Gastrocnemius medialis (tissue), 4 donors: Measurements from ENCODE around the gene HACL1. TPM values are rescaled to one million over a fixed set of nuclear protein-coding genes. Genes with fewer than 3 reads are reported as not detected.

Source experiments
- ATAC-seq, 2 donors: fragments of 150-250 bp; one replicate each; pipeline ENCODE4 v1.9.1; 2016
- DNase-seq, 2 donors: peaks; one replicate each; pipeline ENCODE4 v3.0.0-alpha.2; 2019
- H3K27ac ChIP-seq, 4 donors: fragments of 200-600 bp; sonication (generic); 1 replicate in 1 of 4; 2 replicates in 3 of 4; pipeline ENCODE4 v1.5.1; 2016 to 2018; ENCODE audit warnings: mild to moderate bottlenecking in 2 of 4, moderate library complexity in 1 of 4
- H3K27me3 ChIP-seq, 3 donors: fragments of 200-600 bp; sonication (generic) in 2 of 3; 1 replicate in 1 of 3; 2 replicates in 2 of 3; pipeline versions ENCODE4 v1.5.1 to v1.6.0; 2016 to 2019; ENCODE audit warnings: mild to moderate bottlenecking in 1 of 3, moderate library complexity in 1 of 3
- H3K36me3 ChIP-seq, 2 donors: fragments of 200-600 bp; sonication (generic) in 1 of 2; one replicate each; pipeline ENCODE4 v1.5.1; 2017 to 2018
- H3K4me1 ChIP-seq, 2 donors: fragments of 200-600 bp; sonication (generic) in 1 of 2; one replicate each; pipeline ENCODE4 v1.5.1; 2016 to 2017; ENCODE audit warnings: mild to moderate bottlenecking in 2 of 2
- H3K4me3 ChIP-seq, 4 donors: fragments of 200-600 bp; sonication (generic) in 3 of 4; 1 replicate in 1 of 4; 2 replicates in 3 of 4; pipeline ENCODE4 v1.5.1; 2016 to 2019; ENCODE audit warnings: mild to moderate bottlenecking in 2 of 4
- H3K9me3 ChIP-seq, 3 donors: fragments of 200-600 bp; sonication (generic) in 2 of 3; 1 replicate in 1 of 3; 2 replicates in 2 of 3; pipeline ENCODE4 v1.5.1; 2016 to 2019
- POLR2A ChIP-seq, 2 donors: fragments of 450-650 bp; IDR thresholded peaks; one replicate each; pipeline ENCODE4 v1.6.1; 2017; ENCODE audit warnings: antibody characterized with exemption in 2 of 2, mild to moderate bottlenecking in 2 of 2, moderate library complexity in 2 of 2
- in situ Hi-C, 4 donors: fragments of 200-750 bp; cut with MboI; loops; one replicate each; pipeline versions ENCODE4 v1.15.0 to v1.8.0; 2017; ENCODE audit warnings: low sequenced_read_pairs in 4 of 4
- intact Hi-C: fragments of 100-400 bp; cut with DNase I; formaldehyde crosslinking; loops from one replicate; pipeline ENCODE4 v1.15.1; 2023; ENCODE audit warnings: low total_unique reads
- total RNA-seq, 4 donors: library from RNA; depleted of rRNA; stranded (reverse); fragments of >200 nt; gene quantifications; one replicate each; pipeline versions ENCODE4 v1.1.0 to v1.2.3, GENCODE V29; 2016
- TF ChIP-seq, protein P1 (sequence below), 5 experiments: fragments of 450-650 bp in 3 of 5; fragments of 200-600 bp in 2 of 5; sonication (generic) in 2 of 5; IDR thresholded peaks in 4 of 5; conservative IDR thresholded peaks in 1 of 5; 1 replicate in 4 of 5; 2 replicates in 1 of 5; pipeline ENCODE4 v1.5.1; 2016 to 2019; ENCODE audit warnings: antibody characterized with exemption in 5 of 5, mild to moderate bottlenecking in 3 of 5, moderate library complexity in 3 of 5

HACL1 gene
- total RNA-seq, 4 donors from 2014 or later, result 23.5 to 27.1 (median 24.5) TPM

DNA sequence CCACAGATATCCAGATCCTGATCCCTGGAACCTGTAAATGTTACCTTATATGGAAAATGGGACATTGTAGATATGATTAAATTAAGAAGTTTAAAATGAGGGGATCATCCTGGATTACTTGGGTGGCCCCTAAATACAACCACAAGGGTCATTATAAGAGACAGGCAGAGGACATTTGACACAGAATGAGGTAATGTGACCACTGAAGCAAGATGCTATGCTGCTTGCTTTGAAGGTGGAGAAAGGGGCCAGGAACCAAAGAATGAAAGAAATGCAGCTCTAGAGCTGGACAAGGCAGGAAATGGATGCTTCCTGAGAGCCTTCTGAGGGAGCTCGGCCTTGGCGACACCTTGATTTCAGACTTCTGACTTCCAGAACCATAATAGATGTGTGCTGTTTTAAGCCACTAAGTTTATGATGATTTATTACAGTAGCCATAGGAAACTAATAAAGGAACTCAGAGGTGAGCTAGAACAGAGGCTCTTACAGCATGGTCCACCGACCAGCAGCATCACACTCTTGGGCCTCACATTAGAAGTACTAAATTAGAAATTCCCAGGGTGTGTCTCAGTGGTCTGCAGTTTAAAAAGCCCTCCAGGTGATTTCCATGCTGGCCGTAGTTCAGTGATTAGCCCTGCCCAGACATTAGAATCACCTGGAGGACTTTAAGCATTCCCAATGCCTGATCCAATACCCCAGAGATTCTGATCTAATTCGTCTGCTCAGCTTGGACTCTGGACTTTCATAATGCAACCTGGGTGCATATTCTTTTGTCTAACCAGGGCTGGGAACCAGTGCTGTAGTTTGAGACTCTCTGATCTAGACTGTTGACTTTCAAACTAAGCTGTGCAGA lies 87.3 kb downstream of the HACL1 start:
- H3K27ac ChIP-seq, result peak overlapping the region in 3 of 4 donors; percentile 16 to 92 (median 57)
- DNase-seq (no peak), ATAC-seq (no peak)
- no peaks in the 10 kb centered on the region for H3K27me3 ChIP-seq
- H3K4me1 ChIP-seq, result peaks cover 23 to 42% of the 10 kb centered on the region in 2 donors
- no peaks in the 10 kb centered on the region for H3K9me3 ChIP-seq
- in situ Hi-C loops, result no loop called here
- no peak overlapping the region for H3K4me3 ChIP-seq
- TF ChIP-seq, protein P1, sequence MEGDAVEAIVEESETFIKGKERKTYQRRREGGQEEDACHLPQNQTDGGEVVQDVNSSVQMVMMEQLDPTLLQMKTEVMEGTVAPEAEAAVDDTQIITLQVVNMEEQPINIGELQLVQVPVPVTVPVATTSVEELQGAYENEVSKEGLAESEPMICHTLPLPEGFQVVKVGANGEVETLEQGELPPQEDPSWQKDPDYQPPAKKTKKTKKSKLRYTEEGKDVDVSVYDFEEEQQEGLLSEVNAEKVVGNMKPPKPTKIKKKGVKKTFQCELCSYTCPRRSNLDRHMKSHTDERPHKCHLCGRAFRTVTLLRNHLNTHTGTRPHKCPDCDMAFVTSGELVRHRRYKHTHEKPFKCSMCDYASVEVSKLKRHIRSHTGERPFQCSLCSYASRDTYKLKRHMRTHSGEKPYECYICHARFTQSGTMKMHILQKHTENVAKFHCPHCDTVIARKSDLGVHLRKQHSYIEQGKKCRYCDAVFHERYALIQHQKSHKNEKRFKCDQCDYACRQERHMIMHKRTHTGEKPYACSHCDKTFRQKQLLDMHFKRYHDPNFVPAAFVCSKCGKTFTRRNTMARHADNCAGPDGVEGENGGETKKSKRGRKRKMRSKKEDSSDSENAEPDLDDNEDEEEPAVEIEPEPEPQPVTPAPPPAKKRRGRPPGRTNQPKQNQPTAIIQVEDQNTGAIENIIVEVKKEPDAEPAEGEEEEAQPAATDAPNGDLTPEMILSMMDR (IDR thresholded peaks at IDR 0.05 in 4 of 5, conservative IDR thresholded peaks at IDR 0.05 in 1 of 5), result no peak
- TF ChIP-seq POLR2A (IDR thresholded peaks at IDR 0.05), result no peak
- no peaks in the 10 kb centered on the region for H3K36me3 ChIP-seq
- intact Hi-C loops, result no loop called here

DNA sequence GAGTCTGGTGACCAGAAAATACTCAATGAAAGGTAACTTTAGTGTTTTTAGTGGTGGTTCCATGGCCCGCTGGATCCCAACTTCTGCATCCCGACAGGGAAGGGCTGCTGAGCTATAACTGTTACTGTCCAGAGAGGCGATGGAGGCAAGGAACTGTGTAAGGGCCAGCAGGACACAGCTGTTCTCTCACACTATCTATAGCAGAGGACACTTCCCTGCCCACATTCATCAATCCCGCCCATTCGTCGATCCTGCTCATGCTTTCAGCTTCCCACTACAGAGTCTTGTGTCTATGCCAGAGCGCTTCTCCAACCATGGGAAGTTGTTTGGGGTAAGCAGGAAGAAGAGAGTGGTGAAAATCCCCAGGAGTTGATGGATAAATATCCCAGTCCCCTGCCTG lies 88.3 kb downstream of the HACL1 start:
- H3K27ac ChIP-seq, result peak overlapping the region; percentile 73 to 92 (median 76)
- H3K4me3 ChIP-seq, result no peak overlapping the region
- H3K4me1 ChIP-seq, result peaks cover 20 to 36% of the 10 kb centered on the region in 2 donors
- no peaks in the 10 kb centered on the region for H3K36me3 ChIP-seq
- no peaks in the 10 kb centered on the region for H3K9me3 ChIP-seq
- DNase-seq (no peak), ATAC-seq (no peak)
- in situ Hi-C loops (no loop called here), intact Hi-C loops (no loop called here)
- TF ChIP-seq, protein P1 (IDR thresholded peaks at IDR 0.05 in 4 of 5, conservative IDR thresholded peaks at IDR 0.05 in 1 of 5), result no peak
- TF ChIP-seq POLR2A (IDR thresholded peaks at IDR 0.05), result no peak
- no peaks in the 10 kb centered on the region for H3K27me3 ChIP-seq

DNA sequence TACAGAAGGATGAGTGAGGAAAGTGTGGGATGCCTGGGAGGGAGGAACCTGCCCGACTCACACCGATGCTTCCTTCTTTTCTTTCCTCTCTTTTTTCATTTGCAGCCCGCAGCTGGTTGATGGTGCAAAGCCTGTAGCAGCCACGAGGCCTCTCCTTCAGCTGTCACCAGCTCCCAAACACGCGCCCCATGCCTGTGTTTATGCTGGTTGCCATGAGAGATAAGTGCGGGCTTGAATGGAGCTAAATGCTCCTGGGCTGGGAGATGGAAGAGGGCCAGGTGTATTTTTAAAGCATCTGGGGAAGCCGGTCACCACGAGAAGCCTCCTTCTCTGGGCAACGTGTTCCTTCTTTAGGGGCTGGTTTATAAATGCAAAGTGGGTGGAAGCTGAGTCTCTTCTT lies 89.2 kb downstream of the HACL1 start:
- intact Hi-C loops, result no loop called here
- in situ Hi-C loops, result no loop called here
- H3K27me3 ChIP-seq, result no peaks in the 10 kb centered on the region
- peaks cover 17 to 36% of the 10 kb centered on the region in 2 donors for H3K4me1 ChIP-seq
- TF ChIP-seq POLR2A (IDR thresholded peaks at IDR 0.05), result no peak
- TF ChIP-seq, protein P1 (IDR thresholded peaks at IDR 0.05 in 4 of 5, conservative IDR thresholded peaks at IDR 0.05 in 1 of 5), result no peak
- no peaks in the 10 kb centered on the region for H3K36me3 ChIP-seq
- ATAC-seq, result peak; percentile 78 to 90
- peak overlapping the region; percentile 73 to 92 (median 76) for H3K27ac ChIP-seq
- peak; percentile 61 to 79 for DNase-seq
- H3K9me3 ChIP-seq, result no peaks in the 10 kb centered on the region
- H3K4me3 ChIP-seq, result no peak overlapping the region

DNA sequence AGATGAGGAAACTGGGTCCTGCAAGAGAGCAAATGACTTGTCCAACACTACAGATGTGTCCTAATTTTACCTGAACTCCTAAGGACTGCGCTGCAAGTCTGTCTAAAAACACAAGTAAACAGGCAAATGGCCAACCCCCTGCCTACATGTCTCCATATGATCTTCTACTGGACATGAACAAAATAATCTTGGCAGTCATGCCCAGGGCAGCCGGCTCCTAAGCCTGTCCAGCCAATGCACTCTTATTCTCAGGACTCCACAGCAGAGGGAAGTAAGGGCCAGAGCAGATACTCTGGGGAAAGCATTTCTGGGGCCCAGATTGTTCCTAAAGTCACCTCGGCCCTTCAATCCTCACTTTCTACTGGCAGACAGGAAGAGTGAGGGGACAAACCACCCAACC lies 90.2 kb downstream of the HACL1 start:
- Histone ChIP-seq H3K36me3 (no peaks in the 10 kb centered on the region), H3K4me1 (peaks cover 15 to 36% of the 10 kb centered on the region in 2 donors), H3K27me3 (no peaks in the 10 kb centered on the region), H3K4me3 (no peak overlapping the region), H3K27ac (peak overlapping the region in 2 of 4 donors; percentile 73 to 92), H3K9me3 (no peaks in the 10 kb centered on the region)
- ATAC-seq, result no peak
- in situ Hi-C loops, result no loop called here
- DNase-seq, result no peak
- intact Hi-C loops, result no loop called here
- no peak for TF ChIP-seq POLR2A (IDR thresholded peaks at IDR 0.05)
- TF ChIP-seq, protein P1 (IDR thresholded peaks at IDR 0.05 in 4 of 5, conservative IDR thresholded peaks at IDR 0.05 in 1 of 5), result no peak

Other genes starting within 250 kb of the HACL1 start
- 10 to 100 TPM in 1 of 4 donors, 1 to 10 TPM in 3; 6.8 to 22.0 (median 7.8) TPM for gene METTL6, start 174.0 kb downstream of the HACL1 start, total RNA-seq
- gene EAF1, start 174.0 kb downstream of the HACL1 start, total RNA-seq, result 10 to 100 TPM in 2 of 4 donors, 1 to 10 TPM in 2; 9.4 to 17.3 (median 10.5) TPM
- 1 to 10 TPM; 2.8 to 4.7 (median 3.0) TPM for gene COLQ, start 79.9 kb downstream of the HACL1 start, total RNA-seq
- 10 to 100 TPM; 15.1 to 39.7 (median 26.0) TPM for gene BTD, start 176 bp upstream of the HACL1 start, total RNA-seq
- 100 to 1,000 TPM in 2 of 4 donors, 10 to 100 TPM in 2; 97.1 to 121 (median 105) TPM for gene ANKRD28, start 196.4 kb upstream of the HACL1 start, total RNA-seq